Endothelial cell of umbilical vein (primary cell): ENCODE results near the gene SGPP1. TPM values are rescaled to one million over a fixed set of nuclear protein-coding genes. Genes with fewer than 3 reads are reported as not detected.

Experiments used
- BruUV-seq: library from RNA; stranded (reverse); fragments of 400-500 nt; replicated peaks from 2 replicates; lab custom pipeline; 2021; lab: Mats Ljungman, UMichigan
- CTCF ChIA-PET: fragments of 300-600, 350-600 bp; sonication (Branson Sonifier 250); formaldehyde crosslinking; loops from one replicate; lab custom pipeline; 2021; ENCODE audit warnings: antibody characterized with exemption, inconsistent platforms; lab: Charles Lee
- POLR2A ChIA-PET: fragments of 300-600, 350-600 bp; sonication (Branson Sonifier 250); formaldehyde crosslinking; loops from one replicate; lab custom pipeline; 2021; ENCODE audit warnings: antibody characterized with exemption, inconsistent platforms; lab: Charles Lee
- DNase-seq: peaks from one replicate; pipeline ENCODE4 v3.0.0-alpha.2; 2011; ENCODE audit warnings: low read depth, low spot score
- FAIRE-seq: peaks from 2 replicates; lab custom pipeline; 2011; peaks lifted over from hg19 to GRCh38; lab: Jason Lieb, UNC
- H2AFZ ChIP-seq: 2 replicates; pipeline ENCODE4 v1.6.0; 2012; ENCODE audit warnings: low read depth, low read length, control low read depth, inconsistent platforms
- H3K27ac ChIP-seq: 2 replicates; pipeline ENCODE4 v1.5.1; 2011; ENCODE audit warnings: low read depth, mild to moderate bottlenecking, control low read depth, low read length, moderate library complexity; ENCODE audit not compliant: insufficient read depth
- H3K27me3 ChIP-seq, 2 experiments: 2 replicates each; pipeline versions ENCODE4 v1.6.0 to v1.6.1; 2011; ENCODE audit warnings: low read length in 2 of 2, mixed read lengths in 1 of 2; ENCODE audit not compliant: control insufficient read depth in 2 of 2, insufficient read depth in 2 of 2
- H3K36me3 ChIP-seq, 2 experiments: 2 replicates in 1 of 2; 3 replicates in 1 of 2; pipeline ENCODE4 v1.5.1; 2011; ENCODE audit warnings: low read length in 2 of 2, mild to moderate bottlenecking in 1 of 2, moderate library complexity in 1 of 2; ENCODE audit not compliant: control insufficient read depth in 2 of 2, insufficient read depth in 2 of 2; ENCODE audit errors: extremely low read depth in 1 of 2
- H3K4me1 ChIP-seq: 3 replicates; pipeline ENCODE4 v1.5.1; 2011; ENCODE audit warnings: mild to moderate bottlenecking, low read length; ENCODE audit not compliant: control insufficient read depth, insufficient read depth; ENCODE audit errors: extremely low read depth
- H3K4me2 ChIP-seq: 2 replicates; pipeline ENCODE4 v1.6.1; 2011; ENCODE audit warnings: low read length, control low read depth, mixed read lengths; ENCODE audit not compliant: insufficient read depth
- H3K4me3 ChIP-seq, 3 experiments: fragments of 200-600 bp in 1 of 3; sonication (generic), shearing (Covaris generic) in 1 of 3; replicated peaks in 1 of 3; 2 replicates each; pipeline ENCODE4 v1.5.1; 2011 to 2016; ENCODE audit warnings: control low read depth in 3 of 3, low read length in 3 of 3, mild to moderate bottlenecking in 2 of 3, inconsistent platforms in 1 of 3, low read depth in 1 of 3, moderate library complexity in 1 of 3; ENCODE audit not compliant: insufficient read depth in 1 of 3
- H3K79me2 ChIP-seq: 2 replicates; pipeline ENCODE4 v1.6.0; 2012; ENCODE audit warnings: low read length, inconsistent platforms; ENCODE audit not compliant: control insufficient read depth, insufficient read depth
- H3K9ac ChIP-seq: replicated peaks from 2 replicates; pipeline ENCODE3; 2011; ENCODE audit warnings: low read length, control low read depth; ENCODE audit not compliant: insufficient read depth; ENCODE audit errors: extremely low read depth
- H3K9me1 ChIP-seq: replicated peaks from 3 replicates; pipeline ENCODE4 v1.6.0; 2011; ENCODE audit warnings: mild to moderate bottlenecking, low read length; ENCODE audit not compliant: control insufficient read depth, insufficient read depth; ENCODE audit errors: extremely low read depth
- H3K9me3 ChIP-seq: replicated peaks from 2 replicates; pipeline ENCODE4 v1.5.1; 2012; ENCODE audit warnings: low read length, inconsistent platforms; ENCODE audit not compliant: control insufficient read depth, insufficient read depth
- H4K20me1 ChIP-seq: replicated peaks from 2 replicates; pipeline ENCODE3; 2011; ENCODE audit warnings: mild to moderate bottlenecking, low read length; ENCODE audit not compliant: control insufficient read depth, insufficient read depth; ENCODE audit errors: extremely low read depth
- CTCF ChIP-seq, 2 donors: IDR thresholded peaks; 1 replicate in 1 of 2; 2 replicates in 1 of 2; pipeline ENCODE4 v1.5.1; 2011; ENCODE audit warnings: low read length in 2 of 2, mild to moderate bottlenecking in 2 of 2, moderate library complexity in 2 of 2, control low read depth in 1 of 2, inconsistent platforms in 1 of 2, low read depth in 1 of 2; ENCODE audit not compliant: insufficient read depth in 1 of 2; ENCODE audit errors: extremely low read depth in 1 of 2
- EZH2 ChIP-seq: IDR thresholded peaks from 2 replicates; pipeline ENCODE4 v1.6.1; 2012; ENCODE audit warnings: borderline replicate concordance, low read depth, mild to moderate bottlenecking, moderate library complexity, low read length, inconsistent platforms; ENCODE audit not compliant: severe bottlenecking
- FOS ChIP-seq: IDR thresholded peaks from 2 replicates; pipeline ENCODE4 v1.6.1; 2011; ENCODE audit warnings: mild to moderate bottlenecking, low read length, moderate library complexity, borderline replicate concordance; ENCODE audit not compliant: insufficient read depth
- GATA2 ChIP-seq: IDR thresholded peaks from 2 replicates; pipeline ENCODE4 v1.7.0; 2011; ENCODE audit warnings: low read depth, mild to moderate bottlenecking, moderate library complexity, mixed read lengths, low read length; ENCODE audit not compliant: insufficient read length, insufficient read depth
- JUN ChIP-seq: IDR thresholded peaks from 2 replicates; pipeline ENCODE4 v1.6.1; 2011; ENCODE audit warnings: borderline replicate concordance, low read depth; ENCODE audit not compliant: insufficient read length, insufficient read depth
- MYC ChIP-seq: IDR thresholded peaks from one replicate; pipeline ENCODE4 v1.6.1; 2011; ENCODE audit warnings: mild to moderate bottlenecking, low read depth, low read length
- POLR2A ChIP-seq: IDR thresholded peaks from 2 replicates; pipeline ENCODE4 v1.6.1; 2012; ENCODE audit warnings: low read depth, mild to moderate bottlenecking, control low read depth, low read length
- POLR2AphosphoS5 ChIP-seq: IDR thresholded peaks from 2 replicates; pipeline ENCODE4 v1.6.1; 2012; ENCODE audit warnings: low read depth, mild to moderate bottlenecking, control low read depth, low read length, moderate library complexity; ENCODE audit not compliant: insufficient read depth
- dilution Hi-C: fragments of 300-500 bp; cut with MboI; formaldehyde crosslinking; loops from one replicate; pipeline ENCODE4 v1.15.0; 2019; ENCODE audit warnings: low sequenced_read_pairs; ENCODE audit not compliant: extremely low pct_ligation_motif_present
- intact Hi-C: fragments of 100-400 bp; cut with micrococcal nuclease; formaldehyde crosslinking; loops from one replicate; pipeline ENCODE4 v1.10.0; 2022
- polyA plus RNA-seq, 4 experiments: library from polyadenylated mRNA; depleted of rRNA in 3 of 4; stranded (reverse) in 3 of 4; unstranded in 1 of 4; fragments of >200 nt; gene quantifications; 2 replicates each; pipeline versions ENCODE4 v1.2.1 to v1.2.3, GENCODE V29; 2011 to 2012; ENCODE audit warnings: missing spikeins in 1 of 4
- total RNA-seq: library from RNA; stranded (reverse); gene quantifications from 2 replicates; pipeline ENCODE4 v1.2.3, GENCODE V29; 2021
- TF ChIP-seq, protein P1 (sequence below): IDR thresholded peaks from 2 replicates; pipeline ENCODE4 v1.6.1; 2011; ENCODE audit not compliant: insufficient read depth, insufficient read length

SGPP1 gene
- total and polyA plus RNA-seq, 2 donors (not counting 3 experiments of a cell fraction or from before 2014, with no cell fraction given) = 6.2 to 7.9 TPM

DNA sequence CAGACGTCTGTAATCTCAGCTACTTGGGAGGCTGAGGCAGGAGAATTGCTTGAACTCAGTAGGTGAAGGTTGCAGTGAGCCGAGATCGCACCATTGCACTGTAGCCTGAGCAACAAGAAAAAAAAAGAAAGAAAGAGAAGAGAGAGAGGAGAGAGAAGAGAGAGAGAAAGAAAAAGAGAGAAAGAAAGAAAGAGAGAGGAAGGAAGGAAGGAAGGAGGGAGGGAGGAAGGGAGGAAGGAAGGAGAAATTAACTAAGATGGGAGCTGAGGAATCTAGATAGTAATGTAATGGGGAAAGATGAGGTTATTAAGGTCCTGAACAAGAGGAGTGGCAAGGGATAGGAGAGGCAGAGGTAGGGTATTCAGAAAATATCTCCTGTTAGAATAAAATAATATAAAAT is 17.4 kb upstream of the SGPP1 start:
- Histone ChIP-seq H3K27me3 (peaks cover 0 to 5% of the 10 kb centered on the region in 2 experiments), H3K79me2 (no peaks in the 10 kb centered on the region), H3K9me3 (no peaks in the 10 kb centered on the region), H2AFZ (no peak overlapping the region), H3K27ac (no peak overlapping the region), H3K36me3 (no peaks in the 10 kb centered on the region), H4K20me1 (no peaks in the 10 kb centered on the region), H3K9me1 (no peaks in the 10 kb centered on the region), H3K4me1 (no peaks in the 10 kb centered on the region), H3K9ac (no peak overlapping the region), H3K4me2 (no peak overlapping the region), H3K4me3 (no peak overlapping the region)
- dilution Hi-C loops (no loop called here), intact Hi-C loops (no loop called here)
- BruUV-seq = no TSS peak
- DNase-seq (no peak), FAIRE-seq (no peak)
- TF ChIP-seq GATA2 = no peak
- no peak for TF ChIP-seq POLR2A
- no peak for TF ChIP-seq JUN
- TF ChIP-seq EZH2 = no peak
- no peak for TF ChIP-seq POLR2AphosphoS5
- TF ChIP-seq FOS = no peak
- TF ChIP-seq MYC = no peak
- no peak for TF ChIP-seq CTCF (IDR thresholded peaks at IDR 0.05; ENCODE audit: extremely low read depth in 1 of 2, insufficient read depth in 1 of 2, low read depth in 1 of 2, low read length in 2 of 2)
- TF ChIP-seq, protein P1, sequence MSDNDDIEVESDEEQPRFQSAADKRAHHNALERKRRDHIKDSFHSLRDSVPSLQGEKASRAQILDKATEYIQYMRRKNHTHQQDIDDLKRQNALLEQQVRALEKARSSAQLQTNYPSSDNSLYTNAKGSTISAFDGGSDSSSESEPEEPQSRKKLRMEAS = no peak
- CTCF ChIA-PET = interaction anchor here (1.0 to 2.8 kb wide), 3 partner anchors 21 to 356 kb away, joined by 3 to 10 read pairs (median 3); no protein-coding TSS in a partner anchor
- POLR2A ChIA-PET = no interaction called here
